A673 (cell line): Measurements from ENCODE around the gene PIGX.

ENCODE experiments used
- EZH2 ChIP-seq: fragments of 200-600 bp; sonication (generic); IDR thresholded peaks from 2 replicates; pipeline ENCODE4 v1.6.1; 2017; ENCODE audit warnings: borderline replicate concordance, low read depth, mild to moderate bottlenecking, mixed read lengths, antibody characterized with exemption, low read length; ENCODE audit not compliant: poor library complexity, severe bottlenecking
- TF ChIP-seq, protein P1 (sequence below): fragments of 300-800, 200-600 bp; sonication (generic); conservative IDR thresholded peaks from 2 replicates; pipeline ENCODE4 v1.5.1; 2017; ENCODE audit warnings: low read depth, mild to moderate bottlenecking, antibody characterized with exemption, low read length, moderate library complexity, mixed read lengths

GRCh38 chr3:196695849-196696226, 16.3 kb upstream of the PIGX start:
- TF ChIP-seq, protein P1, sequence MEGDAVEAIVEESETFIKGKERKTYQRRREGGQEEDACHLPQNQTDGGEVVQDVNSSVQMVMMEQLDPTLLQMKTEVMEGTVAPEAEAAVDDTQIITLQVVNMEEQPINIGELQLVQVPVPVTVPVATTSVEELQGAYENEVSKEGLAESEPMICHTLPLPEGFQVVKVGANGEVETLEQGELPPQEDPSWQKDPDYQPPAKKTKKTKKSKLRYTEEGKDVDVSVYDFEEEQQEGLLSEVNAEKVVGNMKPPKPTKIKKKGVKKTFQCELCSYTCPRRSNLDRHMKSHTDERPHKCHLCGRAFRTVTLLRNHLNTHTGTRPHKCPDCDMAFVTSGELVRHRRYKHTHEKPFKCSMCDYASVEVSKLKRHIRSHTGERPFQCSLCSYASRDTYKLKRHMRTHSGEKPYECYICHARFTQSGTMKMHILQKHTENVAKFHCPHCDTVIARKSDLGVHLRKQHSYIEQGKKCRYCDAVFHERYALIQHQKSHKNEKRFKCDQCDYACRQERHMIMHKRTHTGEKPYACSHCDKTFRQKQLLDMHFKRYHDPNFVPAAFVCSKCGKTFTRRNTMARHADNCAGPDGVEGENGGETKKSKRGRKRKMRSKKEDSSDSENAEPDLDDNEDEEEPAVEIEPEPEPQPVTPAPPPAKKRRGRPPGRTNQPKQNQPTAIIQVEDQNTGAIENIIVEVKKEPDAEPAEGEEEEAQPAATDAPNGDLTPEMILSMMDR, result no peak
- no peak for TF ChIP-seq EZH2
